HL-60 (cell line): ENCODE results near the gene DUSP23.

Experiments used
- GABPA ChIP-seq: IDR thresholded peaks from 2 replicates; pipeline ENCODE4 v1.6.1; 2012; ENCODE audit warnings: low read depth
- POLR2AphosphoS5 ChIP-seq: IDR thresholded peaks from 2 replicates; pipeline ENCODE4 v1.6.1; 2012; ENCODE audit warnings: low read depth
- TF ChIP-seq, protein P1 (sequence below): IDR thresholded peaks from one replicate; pipeline ENCODE4 v1.5.1; 2011; ENCODE audit warnings: low read length, control low read depth, inconsistent platforms; ENCODE audit not compliant: insufficient read depth

DNA sequence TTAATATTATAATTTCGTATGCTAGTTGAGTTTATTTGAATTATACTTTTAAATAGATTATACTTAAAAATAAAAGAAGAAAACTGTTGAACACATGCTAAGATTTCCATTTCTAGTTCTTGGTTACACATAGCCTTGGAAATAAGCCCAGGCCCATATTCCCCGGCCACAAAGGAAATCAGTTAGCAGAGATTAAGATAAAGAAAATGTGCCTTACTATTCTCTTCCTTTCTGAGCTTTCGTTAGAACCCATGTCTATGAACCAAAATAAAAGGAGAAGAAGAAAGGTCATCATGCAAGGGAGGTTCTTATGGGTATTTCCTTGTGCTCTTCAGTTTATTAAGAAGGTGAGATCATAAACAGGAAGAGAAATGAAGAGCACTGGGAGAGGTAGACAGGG lies 34.1 kb upstream of the DUSP23 start:
- TF ChIP-seq, protein P1, sequence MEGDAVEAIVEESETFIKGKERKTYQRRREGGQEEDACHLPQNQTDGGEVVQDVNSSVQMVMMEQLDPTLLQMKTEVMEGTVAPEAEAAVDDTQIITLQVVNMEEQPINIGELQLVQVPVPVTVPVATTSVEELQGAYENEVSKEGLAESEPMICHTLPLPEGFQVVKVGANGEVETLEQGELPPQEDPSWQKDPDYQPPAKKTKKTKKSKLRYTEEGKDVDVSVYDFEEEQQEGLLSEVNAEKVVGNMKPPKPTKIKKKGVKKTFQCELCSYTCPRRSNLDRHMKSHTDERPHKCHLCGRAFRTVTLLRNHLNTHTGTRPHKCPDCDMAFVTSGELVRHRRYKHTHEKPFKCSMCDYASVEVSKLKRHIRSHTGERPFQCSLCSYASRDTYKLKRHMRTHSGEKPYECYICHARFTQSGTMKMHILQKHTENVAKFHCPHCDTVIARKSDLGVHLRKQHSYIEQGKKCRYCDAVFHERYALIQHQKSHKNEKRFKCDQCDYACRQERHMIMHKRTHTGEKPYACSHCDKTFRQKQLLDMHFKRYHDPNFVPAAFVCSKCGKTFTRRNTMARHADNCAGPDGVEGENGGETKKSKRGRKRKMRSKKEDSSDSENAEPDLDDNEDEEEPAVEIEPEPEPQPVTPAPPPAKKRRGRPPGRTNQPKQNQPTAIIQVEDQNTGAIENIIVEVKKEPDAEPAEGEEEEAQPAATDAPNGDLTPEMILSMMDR = no peak
- TF ChIP-seq POLR2AphosphoS5 = no peak
- TF ChIP-seq GABPA = no peak
